Endothelial cell of umbilical vein (primary cell): ENCODE results near the gene ARF6. TPM values are rescaled to one million over a fixed set of nuclear protein-coding genes. Genes with fewer than 3 reads are reported as not detected.

Experiments
- BruUV-seq: library from RNA; stranded (reverse); fragments of 400-500 nt; replicated peaks from 2 replicates; lab custom pipeline; 2021; lab: Mats Ljungman, UMichigan
- CTCF ChIA-PET: fragments of 300-600, 350-600 bp; sonication (Branson Sonifier 250); formaldehyde crosslinking; loops from one replicate; lab custom pipeline; 2021; ENCODE audit warnings: antibody characterized with exemption, inconsistent platforms; lab: Charles Lee
- POLR2A ChIA-PET: fragments of 300-600, 350-600 bp; sonication (Branson Sonifier 250); formaldehyde crosslinking; loops from one replicate; lab custom pipeline; 2021; ENCODE audit warnings: antibody characterized with exemption, inconsistent platforms; lab: Charles Lee
- DNase-seq: peaks from one replicate; pipeline ENCODE4 v3.0.0-alpha.2; 2011; ENCODE audit warnings: low read depth, low spot score
- FAIRE-seq: peaks from 2 replicates; lab custom pipeline; 2011; peaks lifted over from hg19 to GRCh38; lab: Jason Lieb, UNC
- H2AFZ ChIP-seq: 2 replicates; pipeline ENCODE4 v1.6.0; 2012; ENCODE audit warnings: low read depth, low read length, control low read depth, inconsistent platforms
- H3K27ac ChIP-seq: 2 replicates; pipeline ENCODE4 v1.5.1; 2011; ENCODE audit warnings: low read depth, mild to moderate bottlenecking, control low read depth, low read length, moderate library complexity; ENCODE audit not compliant: insufficient read depth
- H3K27me3 ChIP-seq, 2 experiments: 2 replicates each; pipeline versions ENCODE4 v1.6.0 to v1.6.1; 2011; ENCODE audit warnings: low read length in 2 of 2, mixed read lengths in 1 of 2; ENCODE audit not compliant: control insufficient read depth in 2 of 2, insufficient read depth in 2 of 2
- H3K36me3 ChIP-seq, 2 experiments: 2 replicates in 1 of 2; 3 replicates in 1 of 2; pipeline ENCODE4 v1.5.1; 2011; ENCODE audit warnings: low read length in 2 of 2, mild to moderate bottlenecking in 1 of 2, moderate library complexity in 1 of 2; ENCODE audit not compliant: control insufficient read depth in 2 of 2, insufficient read depth in 2 of 2; ENCODE audit errors: extremely low read depth in 1 of 2
- H3K4me1 ChIP-seq: 3 replicates; pipeline ENCODE4 v1.5.1; 2011; ENCODE audit warnings: mild to moderate bottlenecking, low read length; ENCODE audit not compliant: control insufficient read depth, insufficient read depth; ENCODE audit errors: extremely low read depth
- H3K4me2 ChIP-seq: 2 replicates; pipeline ENCODE4 v1.6.1; 2011; ENCODE audit warnings: low read length, control low read depth, mixed read lengths; ENCODE audit not compliant: insufficient read depth
- H3K4me3 ChIP-seq, 3 experiments: fragments of 200-600 bp in 1 of 3; sonication (generic), shearing (Covaris generic) in 1 of 3; replicated peaks in 1 of 3; 2 replicates each; pipeline ENCODE4 v1.5.1; 2011 to 2016; ENCODE audit warnings: control low read depth in 3 of 3, low read length in 3 of 3, mild to moderate bottlenecking in 2 of 3, inconsistent platforms in 1 of 3, low read depth in 1 of 3, moderate library complexity in 1 of 3; ENCODE audit not compliant: insufficient read depth in 1 of 3
- H3K79me2 ChIP-seq: 2 replicates; pipeline ENCODE4 v1.6.0; 2012; ENCODE audit warnings: low read length, inconsistent platforms; ENCODE audit not compliant: control insufficient read depth, insufficient read depth
- H3K9ac ChIP-seq: replicated peaks from 2 replicates; pipeline ENCODE3; 2011; ENCODE audit warnings: low read length, control low read depth; ENCODE audit not compliant: insufficient read depth; ENCODE audit errors: extremely low read depth
- H3K9me1 ChIP-seq: replicated peaks from 3 replicates; pipeline ENCODE4 v1.6.0; 2011; ENCODE audit warnings: mild to moderate bottlenecking, low read length; ENCODE audit not compliant: control insufficient read depth, insufficient read depth; ENCODE audit errors: extremely low read depth
- H3K9me3 ChIP-seq: replicated peaks from 2 replicates; pipeline ENCODE4 v1.5.1; 2012; ENCODE audit warnings: low read length, inconsistent platforms; ENCODE audit not compliant: control insufficient read depth, insufficient read depth
- H4K20me1 ChIP-seq: replicated peaks from 2 replicates; pipeline ENCODE3; 2011; ENCODE audit warnings: mild to moderate bottlenecking, low read length; ENCODE audit not compliant: control insufficient read depth, insufficient read depth; ENCODE audit errors: extremely low read depth
- POLR2A ChIP-seq: IDR thresholded peaks from 2 replicates; pipeline ENCODE4 v1.6.1; 2012; ENCODE audit warnings: low read depth, mild to moderate bottlenecking, control low read depth, low read length
- POLR2AphosphoS5 ChIP-seq: IDR thresholded peaks from 2 replicates; pipeline ENCODE4 v1.6.1; 2012; ENCODE audit warnings: low read depth, mild to moderate bottlenecking, control low read depth, low read length, moderate library complexity; ENCODE audit not compliant: insufficient read depth
- dilution Hi-C: fragments of 300-500 bp; cut with MboI; formaldehyde crosslinking; loops from one replicate; pipeline ENCODE4 v1.15.0; 2019; ENCODE audit warnings: low sequenced_read_pairs; ENCODE audit not compliant: extremely low pct_ligation_motif_present
- intact Hi-C: fragments of 100-400 bp; cut with micrococcal nuclease; formaldehyde crosslinking; loops from one replicate; pipeline ENCODE4 v1.10.0; 2022
- polyA plus RNA-seq, 4 experiments: library from polyadenylated mRNA; depleted of rRNA in 3 of 4; stranded (reverse) in 3 of 4; unstranded in 1 of 4; fragments of >200 nt; gene quantifications; 2 replicates each; pipeline versions ENCODE4 v1.2.1 to v1.2.3, GENCODE V29; 2011 to 2012; ENCODE audit warnings: missing spikeins in 1 of 4
- total RNA-seq: library from RNA; stranded (reverse); gene quantifications from 2 replicates; pipeline ENCODE4 v1.2.3, GENCODE V29; 2021
- TF ChIP-seq, protein P1 (sequence below), 2 donors: IDR thresholded peaks; 1 replicate in 1 of 2; 2 replicates in 1 of 2; pipeline ENCODE4 v1.5.1; 2011; ENCODE audit warnings: low read length in 2 of 2, mild to moderate bottlenecking in 2 of 2, moderate library complexity in 2 of 2, control low read depth in 1 of 2, inconsistent platforms in 1 of 2, low read depth in 1 of 2; ENCODE audit not compliant: insufficient read depth in 1 of 2; ENCODE audit errors: extremely low read depth in 1 of 2
- TF ChIP-seq, protein P2 (sequence below): IDR thresholded peaks from 2 replicates; pipeline ENCODE4 v1.6.1; 2011; ENCODE audit not compliant: insufficient read depth, insufficient read length

The ARF6 gene
- total and polyA plus RNA-seq, 2 donors (not counting 3 experiments of a cell fraction or from before 2014, with no cell fraction given), result 21.7 to 73.6 TPM

DNA sequence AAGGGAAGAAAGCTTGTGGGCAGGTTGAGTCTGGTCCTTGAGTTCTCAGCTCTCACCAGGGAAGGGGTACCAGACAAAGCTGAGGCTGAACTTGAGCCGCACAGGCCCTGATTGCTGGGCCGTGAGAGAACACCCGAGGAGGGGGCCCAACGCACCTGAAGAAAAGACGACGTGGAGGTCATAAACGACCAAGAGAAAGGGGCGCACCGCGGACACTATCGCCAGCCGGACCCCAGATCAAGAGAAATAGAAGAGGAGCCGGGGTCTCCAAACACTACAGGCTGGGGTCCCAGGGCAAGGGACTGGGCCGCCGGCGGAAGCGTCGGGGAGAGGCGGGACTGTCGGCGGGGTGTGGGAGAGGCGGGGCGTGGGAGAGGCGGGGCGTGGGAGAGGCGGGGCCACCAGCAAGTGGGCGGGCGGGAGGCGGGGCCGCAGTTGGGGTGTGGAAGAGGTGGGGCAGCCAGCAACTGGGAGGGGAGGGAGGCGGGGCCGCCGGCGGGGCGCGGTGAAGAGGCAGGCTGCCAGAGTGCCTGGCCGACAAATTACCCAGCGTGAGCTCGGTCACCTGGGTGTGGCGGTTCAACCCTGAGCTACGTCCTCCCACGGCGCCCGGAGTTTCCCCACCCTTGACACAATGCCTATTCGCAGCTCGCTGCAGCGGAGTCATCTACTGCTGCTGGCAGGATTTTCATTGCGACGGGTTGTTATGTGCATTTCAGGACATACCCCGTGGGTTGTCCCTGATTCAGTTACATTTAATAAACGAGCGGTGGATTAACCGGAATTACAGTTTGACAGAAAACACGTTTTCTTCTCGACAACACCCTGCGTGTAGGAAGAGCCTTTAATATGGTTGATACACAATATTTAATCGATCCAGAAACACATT, 24.8 kb upstream of the ARF6 start:
- Histone ChIP-seq H3K4me1 (peaks cover 17% of the 10 kb centered on the region), H3K4me2 (peak overlapping the region; percentile 98), H3K27me3 (no peaks in the 10 kb centered on the region), H3K9me1 (no peaks in the 10 kb centered on the region), H4K20me1 (no peaks in the 10 kb centered on the region), H3K9ac (peak overlapping the region; percentile 86), H3K79me2 (no peaks in the 10 kb centered on the region), H2AFZ (peak overlapping the region; percentile 93), H3K36me3 (no peaks in the 10 kb centered on the region), H3K9me3 (no peaks in the 10 kb centered on the region), H3K4me3 (peak overlapping the region; percentile 43 to 69 (median 50)), H3K27ac (peak overlapping the region; percentile 64)
- FAIRE-seq (peak; percentile 33), DNase-seq (peak; percentile 95)
- no TSS peak for BruUV-seq
- dilution Hi-C loops (loop anchor here (10.0 kb wide), 1 partner anchor 237 kb away; no protein-coding TSS in a partner anchor), intact Hi-C loops (loop anchor here (1.0 to 2.0 kb wide), 2 partner anchors 24 to 445 kb away; partner anchors contain the start of genes DMAC2L and L2HGDH)
- POLR2A ChIA-PET, result interaction anchor here (0.6 to 0.8 kb wide), 3 partner anchors 106 to 239 kb away, joined by 4 read pairs; no protein-coding TSS in a partner anchor
- CTCF ChIA-PET, result interaction anchor here (0.8 to 11.0 kb wide), 10 partner anchors 8 to 241 kb away, joined by 3 to 242 read pairs (median 5); partner anchors contain the start of genes ARF6 and NEMF
- TF ChIP-seq, protein P1, sequence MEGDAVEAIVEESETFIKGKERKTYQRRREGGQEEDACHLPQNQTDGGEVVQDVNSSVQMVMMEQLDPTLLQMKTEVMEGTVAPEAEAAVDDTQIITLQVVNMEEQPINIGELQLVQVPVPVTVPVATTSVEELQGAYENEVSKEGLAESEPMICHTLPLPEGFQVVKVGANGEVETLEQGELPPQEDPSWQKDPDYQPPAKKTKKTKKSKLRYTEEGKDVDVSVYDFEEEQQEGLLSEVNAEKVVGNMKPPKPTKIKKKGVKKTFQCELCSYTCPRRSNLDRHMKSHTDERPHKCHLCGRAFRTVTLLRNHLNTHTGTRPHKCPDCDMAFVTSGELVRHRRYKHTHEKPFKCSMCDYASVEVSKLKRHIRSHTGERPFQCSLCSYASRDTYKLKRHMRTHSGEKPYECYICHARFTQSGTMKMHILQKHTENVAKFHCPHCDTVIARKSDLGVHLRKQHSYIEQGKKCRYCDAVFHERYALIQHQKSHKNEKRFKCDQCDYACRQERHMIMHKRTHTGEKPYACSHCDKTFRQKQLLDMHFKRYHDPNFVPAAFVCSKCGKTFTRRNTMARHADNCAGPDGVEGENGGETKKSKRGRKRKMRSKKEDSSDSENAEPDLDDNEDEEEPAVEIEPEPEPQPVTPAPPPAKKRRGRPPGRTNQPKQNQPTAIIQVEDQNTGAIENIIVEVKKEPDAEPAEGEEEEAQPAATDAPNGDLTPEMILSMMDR (IDR thresholded peaks at IDR 0.05; ENCODE audit: extremely low read depth in 1 of 2, insufficient read depth in 1 of 2, low read depth in 1 of 2, low read length in 2 of 2), result no peak
- TF ChIP-seq POLR2AphosphoS5 (peak; percentile 91), POLR2A (peak; percentile 87)
- TF ChIP-seq, protein P2, sequence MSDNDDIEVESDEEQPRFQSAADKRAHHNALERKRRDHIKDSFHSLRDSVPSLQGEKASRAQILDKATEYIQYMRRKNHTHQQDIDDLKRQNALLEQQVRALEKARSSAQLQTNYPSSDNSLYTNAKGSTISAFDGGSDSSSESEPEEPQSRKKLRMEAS, result no peak
